Stromal cell of bone marrow (primary cell): Measurements from ENCODE around the gene CAMKK2.
"Not testable (repeated sequence)": the region's sequence is repeated elsewhere in the genome, so short reads cannot be mapped to it uniquely, and the experiment has no call there.

Experiments
- DNase-seq: peaks from one replicate; pipeline ENCODE4 v3.0.0-alpha.2; 2012; ENCODE audit warnings: low read depth

CAMKK2 gene

GRCh38 chr12:121298411-121298810, 1.9 kb upstream of the CAMKK2 start:
- DNase-seq = not testable (repeated sequence)

GRCh38 chr12:121297435-121297991, 1.0 kb upstream of the CAMKK2 start:
- DNase-seq = no peak

GRCh38 chr12:121295746-121296617, 527 bp downstream of the CAMKK2 start:
- DNase-seq = no peak

GRCh38 chr12:121295116-121295745, 1.3 kb downstream of the CAMKK2 start:
- DNase-seq = no peak

- no peak for DNase-seq
These were observed 2.2 kb downstream of the CAMKK2 start for GRCh38 chr12:121294151-121294889.

GRCh38 chr12:121293603-121294002, 2.9 kb downstream of the CAMKK2 start:
- no peak for DNase-seq

- DNase-seq = no peak
These were observed 6.1 kb downstream of the CAMKK2 start for GRCh38 chr12:121290410-121290809.

- DNase-seq = no peak
These were observed 6.5 kb downstream of the CAMKK2 start for GRCh38 chr12:121289962-121290361.

GRCh38 chr12:121288986-121289385, 7.5 kb downstream of the CAMKK2 start:
- DNase-seq = no peak

GRCh38 chr12:121288158-121288845, 8.2 kb downstream of the CAMKK2 start:
- DNase-seq = no peak

GRCh38 chr12:121287267-121287954, 9.1 kb downstream of the CAMKK2 start:
- DNase-seq = no peak

- DNase-seq = no peak
These were observed 10.7 kb downstream of the CAMKK2 start for GRCh38 chr12:121285856-121286255.

- DNase-seq = no peak
These were observed 11.7 kb downstream of the CAMKK2 start for GRCh38 chr12:121284551-121285390.

GRCh38 chr12:121283841-121284240, 12.7 kb downstream of the CAMKK2 start:
- DNase-seq = no peak

GRCh38 chr12:121283388-121283787, 13.1 kb downstream of the CAMKK2 start:
- DNase-seq = no peak

- not testable (repeated sequence) for DNase-seq
These were observed 13.6 kb downstream of the CAMKK2 start for GRCh38 chr12:121282910-121283309.

- no peak for DNase-seq
These were observed 14.3 kb downstream of the CAMKK2 start for GRCh38 chr12:121282072-121282742.

- not testable (repeated sequence) for DNase-seq
These were observed 15.4 kb downstream of the CAMKK2 start for GRCh38 chr12:121281116-121281515.

- not testable (repeated sequence) for DNase-seq
These were observed 16.0 kb downstream of the CAMKK2 start for GRCh38 chr12:121280531-121280930.

- DNase-seq = no peak
These were observed 17.0 kb downstream of the CAMKK2 start for GRCh38 chr12:121279507-121279915.
